IMR-90 (cell line): ENCODE results near the gene NAV1. TPM values are rescaled to one million over a fixed set of nuclear protein-coding genes. Genes with fewer than 3 reads are reported as not detected.

Source experiments
- ATAC-seq: fragments of 200-7000 bp; cut with Tn5 transposase; 2 replicates; pipeline ENCODE4 v1.9.1; 2020; ENCODE audit warnings: low read depth, mild to moderate bottlenecking, moderate library complexity
- BruUV-seq: library from RNA; stranded (reverse); fragments of 400-500 nt; replicated peaks from 2 replicates; lab custom pipeline; 2021; lab: Mats Ljungman, UMichigan
- CTCF ChIA-PET: fragments of 300-600 bp; formaldehyde crosslinking; extraction: SDS; loops from one replicate; lab custom pipeline; 2021; ENCODE audit warnings: antibody characterized with exemption; lab: Yijun Ruan, JAX
- POLR2A ChIA-PET: fragments of 300-600 bp; sonication (Branson Sonifier 250); formaldehyde crosslinking; loops from one replicate; lab custom pipeline; 2022; ENCODE audit warnings: antibody characterized with exemption; ENCODE audit not compliant: unreplicated experiment; lab: Charles Lee
- DNase-seq: peaks from one replicate; pipeline ENCODE4 v3.0.0; 2013
- H2AFZ ChIP-seq: replicated peaks from 2 replicates; pipeline ENCODE3; 2013; ENCODE audit warnings: low read length, mild to moderate bottlenecking; ENCODE audit not compliant: poor library complexity
- H2AK5ac ChIP-seq: 2 replicates; pipeline ENCODE4 v1.6.1; 2013; ENCODE audit warnings: low read depth, low read length, inconsistent platforms
- H2AK9ac ChIP-seq: replicated peaks from 2 replicates; pipeline ENCODE3; 2013; ENCODE audit warnings: mild to moderate bottlenecking, low read depth, low read length, moderate library complexity; ENCODE audit not compliant: poor library complexity
- H2BK120ac ChIP-seq: 2 replicates; pipeline ENCODE4 v1.6.1; 2013; ENCODE audit warnings: low read depth, low read length, inconsistent platforms
- H2BK15ac ChIP-seq: 3 replicates; pipeline ENCODE4 v1.6.1; 2013; ENCODE audit warnings: low read depth, low read length, inconsistent platforms
- H2BK20ac ChIP-seq: 2 replicates; pipeline ENCODE4 v1.6.1; 2013; ENCODE audit warnings: low read depth, mild to moderate bottlenecking, inconsistent platforms, low read length, moderate library complexity
- H2BK5ac ChIP-seq: 2 replicates; pipeline ENCODE4 v1.6.1; 2013; ENCODE audit warnings: mild to moderate bottlenecking, low read depth, low read length, inconsistent platforms; ENCODE audit not compliant: poor library complexity, severe bottlenecking
- H3K14ac ChIP-seq: replicated peaks from 2 replicates; pipeline ENCODE4 v1.6.1; 2013; ENCODE audit warnings: low read depth, low read length, inconsistent platforms
- H3K18ac ChIP-seq: 2 replicates; pipeline ENCODE4 v1.6.1; 2013; ENCODE audit warnings: low read depth, low read length, control low read depth
- H3K23ac ChIP-seq: 2 replicates; pipeline ENCODE4 v1.6.1; 2013; ENCODE audit warnings: low read depth, low read length, inconsistent platforms
- H3K27ac ChIP-seq: 2 replicates; pipeline ENCODE4 v1.5.1; 2013; ENCODE audit warnings: mild to moderate bottlenecking, control low read depth, low read length; ENCODE audit not compliant: insufficient read depth
- H3K27me3 ChIP-seq: 2 replicates; pipeline ENCODE4 v1.6.1; 2013; ENCODE audit warnings: low read length; ENCODE audit not compliant: control insufficient read depth, insufficient read depth
- H3K36me3 ChIP-seq: 2 replicates; pipeline ENCODE4 v1.6.1; 2013; ENCODE audit warnings: low read length, mixed read lengths; ENCODE audit not compliant: control insufficient read depth, insufficient read depth
- H3K4ac ChIP-seq: 2 replicates; pipeline ENCODE4 v1.6.1; 2013; ENCODE audit warnings: low read depth, low read length, inconsistent platforms
- H3K4me1 ChIP-seq: 2 replicates; pipeline ENCODE4 v1.6.1; 2013; ENCODE audit warnings: low read length, mixed read lengths; ENCODE audit not compliant: control insufficient read depth, insufficient read depth
- H3K4me2 ChIP-seq: 2 replicates; pipeline ENCODE4 v1.6.1; 2013; ENCODE audit warnings: low read depth, mild to moderate bottlenecking, control low read depth, low read length, moderate library complexity
- H3K4me3 ChIP-seq: 2 replicates; pipeline ENCODE4 v1.5.1; 2013; ENCODE audit warnings: low read depth, mild to moderate bottlenecking, control low read depth, low read length, moderate library complexity; ENCODE audit not compliant: insufficient read depth
- H3K56ac ChIP-seq: 2 replicates; pipeline ENCODE4 v1.6.1; 2013; ENCODE audit warnings: low read length, inconsistent platforms; ENCODE audit not compliant: insufficient read depth; ENCODE audit errors: extremely low read depth
- H3K79me1 ChIP-seq, 2 experiments: 2 replicates each; pipeline ENCODE4 v1.6.1; 2013; ENCODE audit warnings: low read length in 2 of 2, inconsistent platforms in 1 of 2, low read depth in 1 of 2
- H3K9ac ChIP-seq: 2 replicates; pipeline ENCODE4 v1.6.1; 2013; ENCODE audit warnings: low read depth, low read length, control low read depth
- H3K9me1 ChIP-seq: 2 replicates; pipeline ENCODE4 v1.6.1; 2013; ENCODE audit warnings: low read length, inconsistent platforms; ENCODE audit not compliant: insufficient read depth
- H3K9me3 ChIP-seq: 2 replicates; pipeline ENCODE4 v1.6.1; 2013; ENCODE audit warnings: low read length; ENCODE audit not compliant: control insufficient read depth, insufficient read depth
- H4K20me1 ChIP-seq: 2 replicates; pipeline ENCODE4 v1.6.1; 2013; ENCODE audit warnings: low read length, inconsistent platforms; ENCODE audit not compliant: insufficient read depth
- H4K5ac ChIP-seq: 2 replicates; pipeline ENCODE4 v1.6.1; 2013; ENCODE audit warnings: mild to moderate bottlenecking, low read depth, low read length, control low read depth
- H4K8ac ChIP-seq, 2 experiments: 2 replicates each; pipeline ENCODE4 v1.6.1; 2013; ENCODE audit warnings: low read depth in 2 of 2, low read length in 2 of 2, control low read depth in 1 of 2, inconsistent platforms in 1 of 2
- H4K91ac ChIP-seq: 2 replicates; pipeline ENCODE4 v1.6.1; 2013; ENCODE audit warnings: low read depth, low read length, inconsistent platforms; ENCODE audit not compliant: insufficient read depth
- CEBPB ChIP-seq: IDR thresholded peaks from 2 replicates; pipeline ENCODE4 v1.6.1; 2012; ENCODE audit warnings: low read depth, low read length, improper control_type of control experiment
- CHD1 ChIP-seq: IDR thresholded peaks from 2 replicates; pipeline ENCODE4 v1.6.1; 2012; ENCODE audit warnings: low read depth, low read length, improper control_type of control experiment
- MXI1 ChIP-seq: IDR thresholded peaks from 2 replicates; pipeline ENCODE4 v1.6.1; 2012; ENCODE audit warnings: low read depth, mild to moderate bottlenecking, low read length, moderate library complexity, borderline replicate concordance
- WGBS, 2 experiments: methylation state at CpG; one replicate each; pipeline versions ENCODE4 v1.1.5 to v1.1.7; 2013; ENCODE audit warnings: missing lambda C conversion rate in 2 of 2; ENCODE audit not compliant: insufficient read length in 1 of 2; ENCODE audit errors: extremely low coverage in 2 of 2; 5-methylcytosine and 5-hydroxymethylcytosine counted together
- dilution Hi-C: fragments of 300-500 bp; cut with HindIII; formaldehyde crosslinking; loops from one replicate; pipeline ENCODE4 v1.14.3; 2018; ENCODE audit warnings: low sequenced_read_pairs; ENCODE audit not compliant: unreplicated experiment
- in situ Hi-C: fragments of 300-500 bp; cut with MboI; formaldehyde crosslinking; loops from 3 replicates; pipeline ENCODE4 v1.14.3; 2019; ENCODE audit warnings: low sequenced_read_pairs, inconsistent platforms, mixed read lengths
- intact Hi-C: fragments of 100-400 bp; cut with micrococcal nuclease; formaldehyde crosslinking; loops from 2 replicates; pipeline ENCODE4 v1.10.0; 2022
- polyA plus RNA-seq, 3 experiments: library from polyadenylated mRNA; depleted of rRNA; stranded (reverse); fragments of >200 nt; gene quantifications; 2 replicates each; pipeline ENCODE4 v1.2.3, GENCODE V29; 2012; ENCODE audit warnings: low replicate concordance in 1 of 3
- total RNA-seq: library from RNA; depleted of rRNA; stranded (reverse); fragments of >200 nt; gene quantifications from 2 replicates; pipeline ENCODE4 v1.2.3, GENCODE V29; 2012
- TF ChIP-seq, protein P1 (sequence below): fragments of 150-350 bp; IDR thresholded peaks from 2 replicates; pipeline ENCODE4 v1.6.1; 2016; ENCODE audit warnings: low read depth, mild to moderate bottlenecking, low read length, moderate library complexity, borderline replicate concordance

The NAV1 gene
- total and polyA plus RNA-seq, 2 of the 4 experiments (the other 2 are of a cell fraction): 14.0 to 23.1 TPM

DNA sequence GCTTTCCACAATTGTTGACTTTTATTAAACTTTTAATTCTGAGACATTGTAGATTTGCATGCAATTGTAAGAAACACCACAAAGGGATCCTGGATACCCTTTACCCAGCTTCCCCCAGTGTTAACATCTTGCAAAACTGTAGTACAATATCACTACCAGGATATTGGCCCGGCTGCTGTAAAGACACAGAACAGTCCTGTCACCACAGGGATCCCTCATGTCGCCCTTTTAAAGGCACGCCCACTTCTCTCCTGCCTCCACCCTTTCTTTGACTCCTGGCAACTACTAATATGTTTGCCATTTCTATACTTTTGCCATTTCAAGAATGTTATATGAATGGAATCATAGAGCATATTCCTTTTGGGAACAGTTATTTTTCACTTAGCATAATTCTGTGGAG, 37.0 kb downstream of the NAV1 start:
- Histone ChIP-seq H2AFZ (no peak overlapping the region), H3K27ac (no peak overlapping the region), H4K91ac (no peak overlapping the region), H3K4me3 (no peak overlapping the region), H4K8ac (no peak overlapping the region), H2BK5ac (no peak overlapping the region), H3K14ac (no peak overlapping the region), H3K4me1 (peaks cover 17% of the 10 kb centered on the region), H3K4me2 (no peak overlapping the region), H3K9me1 (peaks cover 22% of the 10 kb centered on the region), H3K4ac (no peak overlapping the region), H3K9me3 (no peaks in the 10 kb centered on the region), H4K5ac (no peak overlapping the region), H3K9ac (no peak overlapping the region), H2BK20ac (no peak overlapping the region), H3K27me3 (no peaks in the 10 kb centered on the region), H3K79me1 (peaks cover 44 to 83% of the 10 kb centered on the region in 2 experiments), H3K36me3 (0 out of 2 replicates have a peak, but pooled peaks cover 1% of the 10 kb centered on the region), H2AK5ac (no peak overlapping the region), H2BK120ac (no peak overlapping the region), H4K20me1 (peaks cover 19% of the 10 kb centered on the region; the same call in 1 of the 2 replicates), H3K23ac (no peak overlapping the region), H3K18ac (no peak overlapping the region), H2BK15ac (no peak overlapping the region), H2AK9ac (no peak overlapping the region), H3K56ac (no peak overlapping the region)
- ChIA-PET CTCF (no interaction called here), POLR2A (no interaction called here)
- in situ Hi-C loops: no loop called here
- ATAC-seq (no peak), DNase-seq (no peak)
- TF ChIP-seq, protein P1, sequence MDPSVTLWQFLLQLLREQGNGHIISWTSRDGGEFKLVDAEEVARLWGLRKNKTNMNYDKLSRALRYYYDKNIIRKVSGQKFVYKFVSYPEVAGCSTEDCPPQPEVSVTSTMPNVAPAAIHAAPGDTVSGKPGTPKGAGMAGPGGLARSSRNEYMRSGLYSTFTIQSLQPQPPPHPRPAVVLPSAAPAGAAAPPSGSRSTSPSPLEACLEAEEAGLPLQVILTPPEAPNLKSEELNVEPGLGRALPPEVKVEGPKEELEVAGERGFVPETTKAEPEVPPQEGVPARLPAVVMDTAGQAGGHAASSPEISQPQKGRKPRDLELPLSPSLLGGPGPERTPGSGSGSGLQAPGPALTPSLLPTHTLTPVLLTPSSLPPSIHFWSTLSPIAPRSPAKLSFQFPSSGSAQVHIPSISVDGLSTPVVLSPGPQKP: no peak
- TF ChIP-seq MXI1: no peak
- TF ChIP-seq CHD1: no peak
- no peak for TF ChIP-seq CEBPB
- intact Hi-C loops: no loop called here
- dilution Hi-C loops: no loop called here
- no CpG with 5 or more reads among the region's 3 CpGs for WGBS, 2 experiments
- BruUV-seq: no TSS peak
